ENCODE data around the gene GARRE1.

Gene GARRE1

DNA sequence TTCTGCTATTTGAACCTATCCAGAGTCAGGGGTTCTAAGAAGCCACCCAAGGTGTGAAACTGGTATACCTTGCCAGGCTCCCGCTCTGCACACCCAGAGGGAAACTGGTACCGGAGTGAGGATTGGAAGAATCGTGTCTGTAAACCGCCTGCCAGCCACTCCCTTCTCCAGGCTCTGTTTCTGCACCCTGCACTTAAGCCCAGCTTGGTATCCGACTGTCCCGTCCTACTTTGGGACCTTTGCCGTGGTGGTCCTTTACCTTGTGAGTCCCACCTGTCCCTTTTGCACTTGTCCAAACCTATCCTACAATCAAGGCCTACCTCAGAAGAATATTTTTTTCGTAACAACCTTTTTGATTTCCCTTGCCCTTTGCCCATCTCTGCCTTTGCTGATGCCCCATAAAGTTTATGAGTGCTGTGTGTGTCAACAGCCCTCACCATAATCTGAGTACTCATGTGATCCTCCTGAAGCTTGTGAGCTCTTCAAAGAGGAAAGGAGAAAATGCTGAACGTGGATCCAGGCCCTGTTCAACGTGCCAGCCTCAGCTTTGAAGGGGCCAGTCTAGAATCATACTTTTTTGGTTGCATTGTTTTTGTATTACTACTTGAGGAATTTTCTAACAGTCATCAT, 44.7 kb downstream of the GARRE1 start:
- DNase-seq (ENCODE audit: low read depth), result no peak

DNA sequence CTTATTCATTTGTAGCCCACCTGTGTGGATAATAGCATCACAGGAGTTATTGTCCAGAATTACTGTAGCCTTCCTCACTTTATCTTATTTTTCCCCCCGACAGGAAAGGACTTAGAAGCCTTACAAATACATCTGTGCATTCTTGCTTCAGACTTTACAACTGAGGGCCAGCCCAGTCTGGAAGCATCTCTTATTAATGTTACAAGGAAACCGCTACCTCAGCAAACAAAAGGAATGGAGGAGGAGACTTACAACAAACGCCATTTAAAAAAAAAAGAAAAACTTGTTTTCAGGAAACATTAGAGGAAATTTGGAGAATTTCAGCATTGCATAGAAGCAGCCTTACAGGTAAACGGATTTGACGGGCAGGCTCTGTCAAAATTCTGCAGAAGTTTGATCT, 45.2 kb downstream of the GARRE1 start:
- DNase-seq (ENCODE audit: low read depth), result no peak

DNA sequence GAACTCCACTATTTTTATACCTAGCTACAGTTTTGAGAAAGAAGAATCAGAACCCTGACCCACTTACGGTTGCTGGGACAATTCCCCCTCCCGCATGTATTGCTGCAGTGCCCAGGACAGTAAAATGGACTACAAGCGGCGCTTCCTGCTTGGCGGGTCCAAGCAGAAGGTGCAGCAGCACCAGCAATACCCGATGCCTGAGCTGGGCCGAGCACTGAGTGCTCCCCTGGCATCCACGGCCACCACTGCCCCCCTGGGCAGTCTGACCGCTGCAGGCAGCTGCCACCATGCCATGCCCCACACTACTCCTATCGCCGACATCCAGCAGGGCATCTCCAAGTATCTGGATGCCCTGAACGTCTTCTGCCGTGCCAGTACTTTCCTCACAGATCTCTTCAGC, 46.0 kb downstream of the GARRE1 start:
- DNase-seq (ENCODE audit: low read depth), result no peak

DNA sequence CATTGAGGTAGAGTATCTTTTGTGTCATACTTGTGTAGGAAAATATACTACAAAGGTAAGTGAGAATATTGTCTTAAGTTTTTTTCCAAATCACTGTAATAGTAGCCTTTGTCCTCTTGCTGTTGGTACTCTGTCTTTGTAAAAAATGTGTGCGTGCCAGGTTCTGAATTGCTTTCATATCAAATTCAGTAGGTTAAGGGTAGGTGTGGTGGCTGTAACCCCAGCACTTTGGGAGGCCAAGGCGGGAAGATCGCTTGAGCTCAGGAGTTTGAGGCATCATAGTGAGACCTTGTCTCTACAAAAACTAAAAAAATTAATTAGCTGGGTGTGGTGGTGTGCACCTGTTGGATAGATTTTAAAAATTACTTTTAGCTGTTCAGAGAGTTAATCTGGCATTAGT, 46.6 kb downstream of the GARRE1 start:
- DNase-seq (ENCODE audit: low read depth), result no peak

All from non-pigmented ciliary epithelial cell (primary cell).